Peyer's patch (tissue), 4 donors: ENCODE data around the gene FXYD1.

ENCODE experiments used
- POLR2A ChIP-seq, 2 donors: fragments of 450-650 bp; IDR thresholded peaks; one replicate each; pipeline ENCODE4 v1.5.1; 2017; ENCODE audit warnings: antibody characterized with exemption in 2 of 2, mild to moderate bottlenecking in 2 of 2, moderate library complexity in 2 of 2
- TF ChIP-seq, protein P1 (sequence below), 6 experiments: fragments of 450-650 bp in 4 of 6; fragments of 200-600 bp in 2 of 6; sonication (generic) in 1 of 6; IDR thresholded peaks; one replicate each; pipeline ENCODE4 v1.5.1; 2017 to 2019; ENCODE audit warnings: antibody characterized with exemption in 6 of 6, mild to moderate bottlenecking in 3 of 6, moderate library complexity in 1 of 6

DNA sequence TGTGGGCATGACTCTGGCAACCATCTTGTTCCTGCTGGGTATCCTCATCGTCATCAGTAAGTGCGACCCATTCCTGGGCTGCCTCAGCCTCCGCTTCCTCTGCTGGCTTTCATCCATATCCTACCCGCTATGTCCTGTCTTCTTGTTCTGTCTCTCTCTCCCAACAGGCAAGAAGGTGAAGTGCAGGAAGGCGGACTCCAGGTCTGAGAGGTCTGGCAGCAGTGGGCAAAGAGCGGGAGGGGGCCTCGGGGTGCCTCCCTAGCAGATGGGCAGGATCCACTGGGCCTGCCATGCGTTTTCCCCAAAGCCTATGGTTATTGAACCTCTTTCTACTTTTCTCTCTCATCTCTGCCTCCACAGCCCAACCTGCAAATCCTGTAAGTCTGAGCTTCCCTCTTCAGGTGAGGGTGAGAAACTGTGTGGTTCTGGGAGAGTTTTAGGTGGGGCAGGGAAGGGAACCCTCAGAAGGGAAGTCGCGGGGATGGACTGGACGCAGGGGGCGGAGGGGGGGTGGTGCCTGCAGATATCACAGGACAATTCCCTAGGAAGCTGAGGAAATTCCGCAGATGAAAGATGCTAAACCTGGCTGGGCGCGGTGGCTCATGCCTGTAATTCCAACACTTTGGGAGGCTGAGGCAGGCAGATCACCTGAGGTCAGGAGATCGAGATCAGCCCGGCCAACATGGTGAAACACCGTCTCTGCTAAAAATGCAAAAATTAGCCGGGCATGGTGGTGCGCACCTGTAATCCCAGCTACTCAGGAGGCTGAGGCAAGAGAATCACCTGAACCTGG is 12.8 kb downstream of the FXYD1 start:
- TF ChIP-seq, protein P1, sequence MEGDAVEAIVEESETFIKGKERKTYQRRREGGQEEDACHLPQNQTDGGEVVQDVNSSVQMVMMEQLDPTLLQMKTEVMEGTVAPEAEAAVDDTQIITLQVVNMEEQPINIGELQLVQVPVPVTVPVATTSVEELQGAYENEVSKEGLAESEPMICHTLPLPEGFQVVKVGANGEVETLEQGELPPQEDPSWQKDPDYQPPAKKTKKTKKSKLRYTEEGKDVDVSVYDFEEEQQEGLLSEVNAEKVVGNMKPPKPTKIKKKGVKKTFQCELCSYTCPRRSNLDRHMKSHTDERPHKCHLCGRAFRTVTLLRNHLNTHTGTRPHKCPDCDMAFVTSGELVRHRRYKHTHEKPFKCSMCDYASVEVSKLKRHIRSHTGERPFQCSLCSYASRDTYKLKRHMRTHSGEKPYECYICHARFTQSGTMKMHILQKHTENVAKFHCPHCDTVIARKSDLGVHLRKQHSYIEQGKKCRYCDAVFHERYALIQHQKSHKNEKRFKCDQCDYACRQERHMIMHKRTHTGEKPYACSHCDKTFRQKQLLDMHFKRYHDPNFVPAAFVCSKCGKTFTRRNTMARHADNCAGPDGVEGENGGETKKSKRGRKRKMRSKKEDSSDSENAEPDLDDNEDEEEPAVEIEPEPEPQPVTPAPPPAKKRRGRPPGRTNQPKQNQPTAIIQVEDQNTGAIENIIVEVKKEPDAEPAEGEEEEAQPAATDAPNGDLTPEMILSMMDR (IDR thresholded peaks at IDR 0.05): no peak
- no peak for TF ChIP-seq POLR2A (IDR thresholded peaks at IDR 0.05)
